Testis (tissue), 2 donors: Measurements from ENCODE around the gene BEND5.

Experiments used
- POLR2A ChIP-seq: fragments of 450-650 bp; IDR thresholded peaks from one replicate; pipeline ENCODE4 v1.6.1; 2017; ENCODE audit warnings: antibody characterized with exemption, mild to moderate bottlenecking, moderate library complexity
- TF ChIP-seq, protein P1 (sequence below), 3 experiments: fragments of 450-650 bp in 2 of 3; fragments of 200-600 bp in 1 of 3; sonication (generic) in 1 of 3; IDR thresholded peaks; one replicate each; pipeline ENCODE4 v1.5.1; 2016 to 2019; ENCODE audit warnings: antibody characterized with exemption in 3 of 3, mild to moderate bottlenecking in 2 of 3, moderate library complexity in 1 of 3

DNA sequence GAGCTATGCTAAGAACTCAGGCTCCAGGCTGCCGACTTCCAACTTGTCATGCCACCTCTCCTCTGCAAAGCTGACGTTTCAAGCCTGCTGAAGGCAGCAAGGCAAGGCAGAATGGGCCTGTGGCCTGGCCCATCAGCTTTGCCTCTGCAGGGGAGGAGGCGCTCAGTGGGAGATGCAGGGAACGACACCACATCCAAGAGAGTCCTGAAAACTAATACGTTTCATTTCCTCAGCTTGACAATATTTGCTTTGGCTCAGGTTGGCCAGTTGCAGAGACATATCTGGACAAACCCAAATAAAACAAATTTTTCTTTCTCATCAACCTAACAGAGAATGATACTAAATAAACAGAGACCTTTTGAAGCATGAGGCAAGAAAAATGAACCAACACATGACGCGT lies 35.3 kb downstream of the BEND5 start:
- TF ChIP-seq, protein P1, sequence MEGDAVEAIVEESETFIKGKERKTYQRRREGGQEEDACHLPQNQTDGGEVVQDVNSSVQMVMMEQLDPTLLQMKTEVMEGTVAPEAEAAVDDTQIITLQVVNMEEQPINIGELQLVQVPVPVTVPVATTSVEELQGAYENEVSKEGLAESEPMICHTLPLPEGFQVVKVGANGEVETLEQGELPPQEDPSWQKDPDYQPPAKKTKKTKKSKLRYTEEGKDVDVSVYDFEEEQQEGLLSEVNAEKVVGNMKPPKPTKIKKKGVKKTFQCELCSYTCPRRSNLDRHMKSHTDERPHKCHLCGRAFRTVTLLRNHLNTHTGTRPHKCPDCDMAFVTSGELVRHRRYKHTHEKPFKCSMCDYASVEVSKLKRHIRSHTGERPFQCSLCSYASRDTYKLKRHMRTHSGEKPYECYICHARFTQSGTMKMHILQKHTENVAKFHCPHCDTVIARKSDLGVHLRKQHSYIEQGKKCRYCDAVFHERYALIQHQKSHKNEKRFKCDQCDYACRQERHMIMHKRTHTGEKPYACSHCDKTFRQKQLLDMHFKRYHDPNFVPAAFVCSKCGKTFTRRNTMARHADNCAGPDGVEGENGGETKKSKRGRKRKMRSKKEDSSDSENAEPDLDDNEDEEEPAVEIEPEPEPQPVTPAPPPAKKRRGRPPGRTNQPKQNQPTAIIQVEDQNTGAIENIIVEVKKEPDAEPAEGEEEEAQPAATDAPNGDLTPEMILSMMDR (IDR thresholded peaks at IDR 0.05): no peak
- no peak for TF ChIP-seq POLR2A
